Measurements from ENCODE around the gene STT3B.

STT3B gene

GRCh38 chr3:31550452-31551251 is 17.9 kb downstream of the STT3B start:
- DNase-seq (ENCODE audit: low read depth, low spot score) = no peak

GRCh38 chr3:31551646-31552045 is 18.9 kb downstream of the STT3B start:
- DNase-seq (ENCODE audit: low read depth, low spot score) = no peak

DNA sequence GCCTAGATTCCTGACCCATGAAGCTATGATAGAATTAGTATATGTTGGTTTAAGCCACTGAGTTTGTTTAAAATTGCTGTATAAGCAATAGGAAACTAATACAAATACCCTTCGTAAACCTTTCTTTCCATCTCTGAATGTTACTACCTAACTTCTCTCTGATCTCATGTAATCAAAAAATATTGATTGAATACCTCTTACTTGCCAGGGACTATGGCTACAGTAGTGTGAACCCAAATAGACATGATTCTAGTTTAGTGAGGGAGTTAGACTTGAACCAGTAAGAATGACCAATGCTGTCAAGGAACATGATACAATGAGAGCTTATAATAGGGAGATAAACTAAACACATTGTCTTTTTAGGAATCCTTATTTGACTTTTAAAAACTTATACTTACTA is 19.4 kb downstream of the STT3B start:
- DNase-seq (ENCODE audit: low read depth, low spot score) = no peak

DNA sequence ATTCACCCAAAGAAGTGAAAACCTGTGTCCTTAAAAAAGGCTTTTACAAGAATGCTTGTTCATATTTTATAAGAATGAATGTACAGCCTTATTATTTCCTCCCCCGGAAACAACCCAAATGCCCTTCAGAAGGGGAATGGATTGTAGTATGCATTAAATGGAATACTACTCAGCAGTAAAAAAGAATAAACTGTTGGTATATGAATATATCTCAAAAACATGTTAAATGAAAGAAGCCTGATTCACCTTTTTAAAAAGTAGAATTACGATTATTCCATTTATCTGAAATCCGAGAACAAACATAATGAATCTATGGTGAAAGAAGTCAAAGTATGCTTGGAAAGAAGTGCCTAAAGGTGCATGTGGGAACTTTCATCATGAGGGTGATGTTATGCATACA is 20.5 kb downstream of the STT3B start:
- no peak for DNase-seq (ENCODE audit: low read depth, low spot score)

- DNase-seq (ENCODE audit: low read depth, low spot score) = no peak
Measured at GRCh38 chr3:31555204-31555603, 22.5 kb downstream of the STT3B start.

GRCh38 chr3:31559872-31560534 is 27.3 kb downstream of the STT3B start:
- DNase-seq (ENCODE audit: low read depth, low spot score) = no peak

DNA sequence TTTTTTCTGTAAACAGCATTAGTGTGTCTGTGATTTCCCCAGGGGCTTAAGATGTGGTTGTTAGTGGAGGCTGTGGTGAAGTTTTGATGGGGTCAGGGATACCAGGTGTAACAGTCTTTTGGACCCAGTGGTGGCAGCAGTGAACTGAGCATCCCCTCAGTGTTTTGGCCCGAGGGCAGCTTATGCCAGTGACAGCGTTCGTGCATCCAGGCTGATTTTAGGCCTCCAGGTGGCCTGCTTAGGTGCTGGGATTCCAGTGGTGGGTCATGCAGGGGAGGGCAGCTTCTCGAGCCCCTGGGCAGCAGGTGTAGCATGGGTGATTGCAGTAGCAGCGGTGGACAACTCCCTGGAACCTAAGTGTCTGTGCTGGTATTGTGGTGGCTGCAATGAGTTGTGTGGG is 29.2 kb downstream of the STT3B start:
- no peak for DNase-seq (ENCODE audit: low read depth, low spot score)

GRCh38 chr3:31562525-31562924 is 29.8 kb downstream of the STT3B start:
- peak; percentile 57 for DNase-seq (ENCODE audit: low read depth, low spot score)

GRCh38 chr3:31565288-31565687 is 32.6 kb downstream of the STT3B start:
- DNase-seq (ENCODE audit: low read depth, low spot score) = no peak

- DNase-seq (ENCODE audit: low read depth, low spot score) = no peak
Measured at GRCh38 chr3:31567036-31567435, 34.3 kb downstream of the STT3B start.

- DNase-seq (ENCODE audit: low read depth, low spot score) = no peak
Measured at GRCh38 chr3:31568649-31569048, 35.9 kb downstream of the STT3B start.

DNA sequence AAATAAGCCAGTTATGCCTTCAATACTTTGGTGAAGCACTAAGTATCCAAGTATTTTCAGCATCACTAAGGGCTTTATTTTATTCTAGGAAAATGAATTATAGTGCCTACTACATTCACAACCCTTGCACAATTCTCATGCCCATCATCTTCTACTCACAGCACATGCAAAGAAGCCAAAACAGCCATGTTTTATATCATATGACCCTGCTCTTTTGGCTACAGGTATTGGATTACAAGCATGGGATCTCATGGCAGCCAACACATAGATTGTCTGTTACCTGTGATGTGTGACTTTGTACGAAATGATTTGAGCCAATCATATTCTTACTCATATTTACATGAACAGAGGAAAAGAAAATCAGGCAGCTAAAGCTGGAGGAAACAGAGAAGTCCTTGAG is 38.6 kb downstream of the STT3B start:
- no peak for DNase-seq (ENCODE audit: low read depth, low spot score)

- no peak for DNase-seq (ENCODE audit: low read depth, low spot score)
Measured at GRCh38 chr3:31572236-31573004, 39.7 kb downstream of the STT3B start.

GRCh38 chr3:31573036-31573779 is 40.5 kb downstream of the STT3B start:
- DNase-seq (ENCODE audit: low read depth, low spot score) = no peak

- no peak for DNase-seq (ENCODE audit: low read depth, low spot score)
Measured at GRCh38 chr3:31575448-31575847, 42.7 kb downstream of the STT3B start.

- DNase-seq (ENCODE audit: low read depth, low spot score) = no peak
Measured at GRCh38 chr3:31576521-31576920, 43.8 kb downstream of the STT3B start.

- DNase-seq (ENCODE audit: low read depth, low spot score) = no peak
Measured at GRCh38 chr3:31577232-31577631, 44.5 kb downstream of the STT3B start.

GRCh38 chr3:31579828-31580227 is 47.1 kb downstream of the STT3B start:
- no peak for DNase-seq (ENCODE audit: low read depth, low spot score)

DNA sequence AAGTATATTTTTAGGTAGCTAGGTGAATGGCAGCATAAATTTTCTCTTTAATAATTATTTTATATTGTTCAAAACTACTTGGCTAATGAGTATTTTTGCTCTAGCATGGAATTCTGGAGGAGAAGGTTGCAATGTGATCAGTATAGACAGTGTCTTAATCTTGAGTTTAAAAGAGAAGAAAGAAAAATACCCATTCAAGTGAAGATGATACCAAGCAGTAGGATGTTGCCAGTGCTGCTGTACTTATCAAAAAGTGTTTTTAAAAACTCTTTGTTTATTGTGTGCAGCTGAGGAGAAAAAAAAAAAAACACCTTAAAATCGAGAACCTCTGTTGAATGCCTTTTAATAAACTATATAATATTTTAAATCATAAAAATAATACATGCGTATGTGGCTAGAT is 47.9 kb downstream of the STT3B start:
- DNase-seq (ENCODE audit: low read depth, low spot score) = no peak

DNA sequence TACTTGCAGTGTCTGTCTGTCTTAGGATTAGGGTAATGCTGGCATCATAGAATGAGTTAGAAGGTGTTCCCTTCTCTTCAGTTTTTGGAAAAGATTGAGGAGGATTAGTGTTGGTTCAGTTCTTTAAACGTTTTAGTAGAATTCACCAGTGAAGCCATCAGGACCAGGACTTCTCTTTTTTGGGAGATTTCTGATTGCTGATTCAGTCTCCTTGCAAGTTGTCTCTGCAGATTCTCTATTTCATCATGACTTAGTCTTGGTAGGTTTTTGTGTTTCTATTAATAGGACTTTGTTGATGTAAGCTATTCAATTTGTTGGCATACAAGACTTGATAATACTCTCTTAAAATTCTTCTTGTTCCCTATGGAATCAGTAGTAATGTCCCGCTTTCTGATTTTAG is 48.9 kb downstream of the STT3B start:
- DNase-seq (ENCODE audit: low read depth, low spot score) = no peak

- no peak for DNase-seq (ENCODE audit: low read depth, low spot score)
Measured at GRCh38 chr3:31589228-31589627, 56.5 kb downstream of the STT3B start.

DNA sequence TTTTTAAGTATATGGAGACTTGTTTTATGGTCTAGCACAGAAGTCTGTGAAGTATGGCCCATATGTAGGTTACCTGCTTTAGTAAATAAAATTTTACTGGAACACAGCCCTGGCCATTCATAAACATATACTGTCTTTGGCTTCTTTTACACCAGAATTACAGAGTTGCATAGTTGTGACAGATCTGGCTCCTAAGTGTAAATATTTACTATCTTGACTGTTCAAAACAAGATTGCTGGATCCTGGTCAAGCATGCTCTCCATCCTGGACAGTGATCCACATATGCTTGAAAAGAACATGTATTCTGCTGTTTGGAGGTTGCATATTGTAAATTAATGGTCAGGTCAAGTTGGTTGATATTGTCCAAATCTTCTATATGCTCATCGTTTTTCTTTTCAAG is 57.9 kb downstream of the STT3B start:
- no peak for DNase-seq (ENCODE audit: low read depth, low spot score)
